HFF-Myc (cell line): ENCODE data around the gene MCAT.

Source experiments
- DNase-seq: peaks from one replicate; pipeline ENCODE4 v3.0.0-alpha.2; 2011; ENCODE audit warnings: low read depth; ENCODE audit errors: extremely low read depth
- H3K4me3 ChIP-seq: replicated peaks from 2 replicates; pipeline ENCODE4 v1.5.1; 2011; ENCODE audit warnings: low read depth, mild to moderate bottlenecking, control low read depth, low read length
- TF ChIP-seq, protein P1 (sequence below): IDR thresholded peaks from 2 replicates; pipeline ENCODE4 v1.5.1; 2012; ENCODE audit warnings: mild to moderate bottlenecking, low read depth, low read length, control low read depth; ENCODE audit errors: missing control alignments

Gene MCAT

DNA sequence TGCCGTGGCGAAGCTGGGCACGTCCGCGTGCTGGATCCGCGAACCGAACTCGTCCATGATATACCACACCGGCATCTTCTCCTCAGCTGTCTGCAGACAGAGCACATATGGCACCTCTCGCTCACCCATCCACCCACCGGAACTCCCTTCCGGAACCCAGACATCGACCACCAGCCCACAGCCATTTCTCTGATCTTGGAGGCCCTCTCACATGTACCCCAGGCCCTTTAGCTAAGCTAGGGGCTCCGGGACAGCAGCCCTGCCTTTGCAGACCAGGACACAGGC is 36.7 kb upstream of the MCAT start:
- no peak overlapping the region for H3K4me3 ChIP-seq
- TF ChIP-seq, protein P1, sequence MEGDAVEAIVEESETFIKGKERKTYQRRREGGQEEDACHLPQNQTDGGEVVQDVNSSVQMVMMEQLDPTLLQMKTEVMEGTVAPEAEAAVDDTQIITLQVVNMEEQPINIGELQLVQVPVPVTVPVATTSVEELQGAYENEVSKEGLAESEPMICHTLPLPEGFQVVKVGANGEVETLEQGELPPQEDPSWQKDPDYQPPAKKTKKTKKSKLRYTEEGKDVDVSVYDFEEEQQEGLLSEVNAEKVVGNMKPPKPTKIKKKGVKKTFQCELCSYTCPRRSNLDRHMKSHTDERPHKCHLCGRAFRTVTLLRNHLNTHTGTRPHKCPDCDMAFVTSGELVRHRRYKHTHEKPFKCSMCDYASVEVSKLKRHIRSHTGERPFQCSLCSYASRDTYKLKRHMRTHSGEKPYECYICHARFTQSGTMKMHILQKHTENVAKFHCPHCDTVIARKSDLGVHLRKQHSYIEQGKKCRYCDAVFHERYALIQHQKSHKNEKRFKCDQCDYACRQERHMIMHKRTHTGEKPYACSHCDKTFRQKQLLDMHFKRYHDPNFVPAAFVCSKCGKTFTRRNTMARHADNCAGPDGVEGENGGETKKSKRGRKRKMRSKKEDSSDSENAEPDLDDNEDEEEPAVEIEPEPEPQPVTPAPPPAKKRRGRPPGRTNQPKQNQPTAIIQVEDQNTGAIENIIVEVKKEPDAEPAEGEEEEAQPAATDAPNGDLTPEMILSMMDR, result no peak
- DNase-seq, result no peak

DNA sequence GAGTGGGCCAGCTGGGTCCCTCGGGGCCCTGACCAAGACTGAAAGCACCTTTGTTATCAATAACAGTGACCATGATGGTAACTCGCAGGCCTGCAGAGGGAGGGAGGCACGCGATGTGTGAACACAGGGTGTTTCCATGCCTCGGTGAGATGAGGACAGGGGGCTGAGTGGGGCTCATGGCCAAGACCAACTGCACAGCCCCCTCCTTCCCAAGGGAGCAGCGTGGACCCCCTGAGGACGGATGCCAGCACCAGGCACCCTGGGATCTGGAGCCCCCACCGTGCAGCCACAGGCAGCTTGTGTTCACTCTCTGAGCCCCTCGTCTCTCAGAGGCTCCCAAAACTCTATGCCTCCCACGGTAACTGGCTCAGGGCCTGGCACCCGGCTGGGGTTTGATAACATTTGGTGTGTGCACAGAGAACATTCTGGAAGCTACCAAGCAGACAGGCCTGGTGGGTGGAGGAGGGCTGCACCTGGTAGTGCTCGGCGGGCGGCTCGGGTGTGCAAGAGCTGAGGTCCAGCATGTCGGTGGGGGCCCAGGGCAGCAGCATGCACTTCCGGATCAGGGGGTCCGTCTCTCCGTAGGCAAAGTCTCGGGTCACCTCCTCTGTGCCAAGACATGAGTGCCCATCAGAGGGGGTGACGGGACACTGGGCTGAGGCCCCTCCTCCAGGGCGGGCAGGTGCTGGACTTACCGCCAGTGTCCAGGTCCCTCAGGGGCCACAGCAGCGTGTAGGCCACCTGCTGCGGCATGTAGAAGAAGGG is 36.1 kb upstream of the MCAT start:
- no peak overlapping the region for H3K4me3 ChIP-seq
- TF ChIP-seq, protein P1, result no peak
- DNase-seq, result no peak

DNA sequence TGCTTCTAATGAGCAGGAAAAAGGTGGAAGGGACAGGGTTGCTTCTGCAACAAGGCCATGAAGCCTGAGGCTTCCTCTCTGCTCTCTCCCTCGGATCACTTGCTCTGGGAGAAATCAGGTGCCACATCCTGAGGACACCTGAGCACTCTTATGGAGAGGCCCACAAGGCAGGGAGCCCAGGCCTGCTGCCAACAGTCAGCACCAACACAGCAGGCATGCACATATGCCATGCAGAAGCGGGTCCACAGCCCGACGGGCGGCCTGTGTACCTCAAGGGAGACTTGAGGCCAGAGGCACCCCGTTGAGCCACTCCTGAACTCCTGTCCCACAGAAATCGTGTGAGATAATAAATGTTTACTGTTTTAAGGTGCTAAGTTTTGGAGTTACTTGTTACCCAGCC is 34.3 kb upstream of the MCAT start:
- H3K4me3 ChIP-seq, result no peak overlapping the region
- TF ChIP-seq, protein P1, result no peak

DNA sequence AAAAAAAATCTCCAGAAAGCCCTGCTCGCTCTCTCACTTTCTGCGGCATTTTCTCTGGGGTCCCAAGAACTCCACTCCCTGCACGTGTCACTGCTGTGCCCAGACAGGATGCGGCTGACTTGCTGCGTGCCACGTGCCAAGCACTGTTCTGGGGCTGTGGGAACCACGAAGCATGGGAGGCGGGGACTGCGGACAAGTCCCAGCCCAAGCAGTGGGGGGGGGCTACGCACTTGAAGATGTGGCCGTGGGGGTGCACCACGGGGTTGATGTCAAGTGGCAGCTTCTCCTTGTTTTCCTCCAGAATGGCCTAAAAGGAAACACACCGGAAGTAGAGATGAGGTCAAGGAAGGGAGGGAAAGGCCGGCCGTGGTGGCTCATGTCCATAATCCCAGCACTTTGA is 32.9 kb upstream of the MCAT start:
- TF ChIP-seq, protein P1, result no peak
- no peak overlapping the region for H3K4me3 ChIP-seq
- DNase-seq, result no peak

More for the DNA sequence above, 34.3 kb upstream of the MCAT start:
- DNase-seq, result no peak

DNA sequence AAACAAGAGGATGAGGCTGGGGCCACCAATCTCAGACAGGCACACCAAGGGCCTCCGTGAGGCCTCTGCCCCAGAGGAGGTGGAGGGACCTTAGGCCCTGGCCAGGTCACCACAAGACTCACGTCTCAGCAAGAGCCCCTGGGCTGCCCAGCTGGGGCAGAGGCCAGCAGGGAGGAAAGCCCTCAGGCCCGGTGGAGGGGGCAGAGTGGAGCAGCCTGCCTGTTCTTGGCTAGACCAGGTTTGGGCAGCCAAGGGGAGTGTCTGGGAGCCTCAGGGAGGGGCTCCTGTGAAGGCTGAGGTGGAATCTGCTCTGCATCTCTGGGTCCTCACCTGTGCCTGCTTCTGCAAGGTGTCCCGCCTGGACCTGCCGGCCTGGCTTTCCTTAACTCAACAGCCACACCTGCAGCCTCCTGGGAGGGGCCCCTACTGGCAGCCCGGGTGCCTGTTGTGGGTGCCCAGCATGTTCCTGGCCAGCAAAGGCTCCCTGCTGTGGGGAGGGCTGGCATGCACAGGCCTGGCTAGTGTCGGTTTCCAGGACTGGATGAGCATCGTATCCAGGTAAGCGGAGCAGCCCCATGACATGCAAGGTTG is 31.8 kb upstream of the MCAT start:
- TF ChIP-seq, protein P1, result no peak
- H3K4me3 ChIP-seq, result no peak overlapping the region
- no peak for DNase-seq

DNA sequence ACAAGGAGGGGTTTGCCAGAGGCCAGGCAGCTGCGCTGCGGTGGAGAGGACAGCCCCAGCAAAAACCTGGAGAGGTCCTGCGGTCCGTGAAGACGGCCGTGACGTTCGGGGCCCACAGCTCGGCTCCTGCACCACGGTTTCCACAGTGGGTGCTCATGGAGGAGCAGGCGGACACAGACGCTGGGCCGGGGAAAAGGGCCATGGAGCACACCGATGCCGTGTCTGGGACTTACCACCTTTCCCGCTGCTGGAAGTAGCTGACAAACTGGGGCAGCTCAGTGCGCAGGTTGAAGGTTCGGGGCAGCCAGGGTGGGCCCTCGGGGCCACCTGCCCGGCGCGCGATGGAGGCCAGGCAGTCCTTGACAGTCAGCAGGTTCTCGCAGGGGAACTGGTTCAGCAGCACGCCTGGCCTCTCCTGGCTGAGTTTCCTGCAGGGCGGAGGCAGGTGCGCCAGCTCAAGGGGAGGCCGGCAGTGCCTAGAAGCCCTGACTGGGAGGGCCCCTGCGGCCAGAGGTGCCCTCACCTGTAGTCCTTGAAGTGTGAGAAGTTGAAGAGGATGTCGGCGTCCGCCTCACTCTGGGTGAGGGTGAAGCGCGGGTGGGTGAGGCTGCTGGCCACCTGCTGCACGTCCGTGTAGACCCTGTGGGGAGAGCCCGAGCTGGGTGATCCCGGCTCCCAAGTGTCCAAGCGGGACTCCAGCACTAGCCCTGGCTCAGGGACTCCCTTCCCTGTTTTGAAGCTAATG is 30.9 kb upstream of the MCAT start:
- TF ChIP-seq, protein P1, result no peak
- no peak for DNase-seq
- no peak overlapping the region for H3K4me3 ChIP-seq
